Left lung (tissue), 14 donors: ENCODE data around the gene GMPPA. TPM values are rescaled to one million over a fixed set of nuclear protein-coding genes. Genes with fewer than 3 reads are reported as not detected.

Experiments
- ATAC-seq: fragments of 200-7000 bp; cut with Tn5 transposase; one replicate; pipeline ENCODE4 v1.9.1; 2020; ENCODE audit warnings: moderate library complexity
- DNase-seq, 4 donors: peaks; one replicate each; pipeline ENCODE4 v3.0.0-alpha.2; 2013 to 2020
- H3K27ac ChIP-seq, 2 donors: fragments of 200-600 bp; sonication (generic) in 1 of 2; one replicate each; pipeline versions ENCODE4 v1.5.0 to v1.8.0; 2020 to 2021
- H3K27me3 ChIP-seq, 2 donors: fragments of 200-600 bp; sonication (generic) in 1 of 2; one replicate each; pipeline versions ENCODE4 v1.5.0 to v1.8.0; 2020 to 2021
- H3K36me3 ChIP-seq, 2 donors: fragments of 200-600 bp; sonication (generic) in 1 of 2; one replicate each; pipeline versions ENCODE4 v1.5.0 to v1.8.0; 2020 to 2021
- H3K4me1 ChIP-seq, 2 donors: fragments of 200-600 bp; one replicate each; pipeline ENCODE4 v1.8.0; 2021
- H3K4me3 ChIP-seq, 2 donors: fragments of 200-600 bp; sonication (generic) in 1 of 2; one replicate each; pipeline versions ENCODE4 v1.5.0 to v1.8.0; 2020 to 2021; ENCODE audit warnings: mild to moderate bottlenecking in 1 of 2
- H3K9me3 ChIP-seq, 2 donors: fragments of 200-600 bp; sonication (generic) in 1 of 2; one replicate each; pipeline versions ENCODE4 v1.5.0 to v1.8.0; 2020 to 2021
- intact Hi-C, 2 donors: fragments of 100-400 bp; cut with DNase I; formaldehyde crosslinking; loops; one replicate each; pipeline versions ENCODE4 v1.11.2 to v1.14.2; 2022
- long read RNA-seq, 12 donors: library from polyadenylated mRNA in 2 of 12; unstranded in 2 of 12; transcript quantifications; one replicate each; pipeline ENCODE4 v2.0.0 and lab custom pipeline, GENCODE V29; 2019 to 2026
- polyA plus RNA-seq, 6 donors: library from polyadenylated mRNA; unstranded; fragments of 120-200 nt; gene quantifications; one replicate each; pipeline ENCODE4 v1.2.1, GENCODE V29; 2013; ENCODE audit not compliant: insufficient read length in 6 of 6
- total RNA-seq, 2 donors: library from RNA; stranded (reverse); fragmentation: NEBNext Ultra II Directional; extraction: Animal tissue kit (Norgen Biotek cat#: 25700); gene quantifications; one replicate each; pipeline ENCODE4 v1.2.1, GENCODE V29; 2021
- TF ChIP-seq, protein P1 (sequence below), 2 donors: fragments of 200-600 bp; sonication (generic) in 1 of 2; IDR thresholded peaks; one replicate each; pipeline versions ENCODE4 v1.5.0 to v1.8.0; 2021; ENCODE audit warnings: antibody characterized with exemption in 2 of 2
- donor health status: DM: no; HTN: yes; CAD: no.
- donor health status: DM: no; HTN: no; CAD: no.

The GMPPA gene
- 10 to 100 TPM; 43.7 to 50.1 TPM for total RNA-seq
- 10 to 100 TPM; 20.6 to 34.7 (median 24.0) TPM for polyA plus RNA-seq
- long read RNA-seq, donor 1, partial matches to known transcripts, result 5 of 8 reads
- long read RNA-seq, donor 1, other reads (novel, unspliced or antisense), result 0 of 8 reads
- long read RNA-seq, donor 2, transcript GMPPA-201 (13 exons, 1,544 nt), result major isoform, 5 of 6 reads
- long read RNA-seq, donor 2, partial matches to known transcripts, result 0 of 6 reads
- long read RNA-seq, donor 2, other reads (novel, unspliced or antisense), result 0 of 6 reads
- long read RNA-seq, donor 3, partial matches to known transcripts, result 0 of 6 reads
- long read RNA-seq, donor 3, other reads (novel, unspliced or antisense), result 0 of 6 reads
- long read RNA-seq, donor 4, transcript GMPPA-201 (13 exons, 1,544 nt), result major isoform, 10 of 20 reads
- long read RNA-seq, donor 4, partial matches to known transcripts, result 2 of 20 reads
- long read RNA-seq, donor 4, other reads (novel, unspliced or antisense), result 4 of 20 reads
- long read RNA-seq, donor 5, partial matches to known transcripts, result 0 of 9 reads
- long read RNA-seq, donor 5, other reads (novel, unspliced or antisense), result 0 of 9 reads
- long read RNA-seq, donor 6, partial matches to known transcripts, result 0 of 5 reads
- long read RNA-seq, donor 6, other reads (novel, unspliced or antisense), result 0 of 5 reads
- long read RNA-seq, donor 7, partial matches to known transcripts, result 0 of 4 reads
- long read RNA-seq, donor 7, other reads (novel, unspliced or antisense), result 0 of 4 reads
- long read RNA-seq, donor 8, partial matches to known transcripts, result 0 of 5 reads
- long read RNA-seq, donor 8, other reads (novel, unspliced or antisense), result 0 of 5 reads
- long read RNA-seq, donor 9, result 0 reads
- long read RNA-seq, donor 10, transcript GMPPA-204 (13 exons, 1,501 nt), result minor isoform, 9 of 40 reads
- long read RNA-seq, donor 10, transcript GMPPA-201 (13 exons, 1,544 nt), result major isoform, 19 of 40 reads
- long read RNA-seq, donor 10, partial matches to known transcripts, result 6 of 40 reads
- long read RNA-seq, donor 10, other reads (novel, unspliced or antisense), result 5 of 40 reads
- long read RNA-seq, donor 11, partial matches to known transcripts, result 0 of 2 reads
- long read RNA-seq, donor 11, other reads (novel, unspliced or antisense), result 0 of 2 reads
- long read RNA-seq, donor 12, partial matches to known transcripts, result 0 of 5 reads
- long read RNA-seq, donor 12, other reads (novel, unspliced or antisense), result 0 of 5 reads

DNA sequence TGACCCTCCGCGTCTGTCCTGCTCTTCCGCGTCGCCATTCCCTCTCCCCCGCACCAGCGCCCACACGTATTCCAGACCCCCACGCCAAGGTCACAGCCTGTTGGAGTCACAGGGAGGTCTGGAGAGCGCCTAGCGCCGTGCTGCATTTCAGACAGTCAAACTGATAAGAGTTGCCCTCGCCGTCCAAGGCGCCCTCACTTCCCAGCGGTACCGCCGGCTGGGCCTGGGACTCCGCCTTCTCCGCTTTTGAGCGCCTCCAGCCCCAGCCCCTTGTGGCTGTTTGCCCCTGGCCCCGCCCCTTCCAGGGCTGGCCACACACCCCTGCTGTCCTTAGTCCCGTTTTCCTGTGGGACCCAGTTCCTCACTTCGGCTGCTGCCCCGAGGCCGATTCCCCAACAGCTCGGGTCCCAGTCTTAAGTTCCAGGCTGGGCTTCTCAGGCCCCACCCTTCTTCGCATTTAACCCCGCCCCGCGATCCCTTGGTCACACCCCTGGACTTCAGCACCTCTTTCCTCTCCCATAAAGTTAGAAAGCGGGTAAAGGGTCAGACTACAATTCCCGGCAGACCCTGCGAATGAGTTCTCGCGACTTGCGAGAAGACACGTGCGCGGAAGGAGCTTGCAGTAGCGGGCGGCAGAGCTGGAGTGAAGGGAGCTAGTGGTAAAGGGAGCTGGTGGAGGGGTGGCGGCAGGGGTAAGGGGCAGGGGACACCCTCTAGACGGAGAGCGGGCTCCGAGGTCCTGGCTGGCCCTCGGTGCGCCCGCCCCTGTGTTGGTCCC, at the start of gene GMPPA:
Gene GMPPA (plus strand): TSS at position 612 of the 778 bp plus-strand sequence. CDS start 1,085 bp downstream, outside the sequence.
- DNase-seq, result peak; percentile 97 to 98 (median 97)
- peak; percentile 93 for ATAC-seq
- TF ChIP-seq, protein P1, sequence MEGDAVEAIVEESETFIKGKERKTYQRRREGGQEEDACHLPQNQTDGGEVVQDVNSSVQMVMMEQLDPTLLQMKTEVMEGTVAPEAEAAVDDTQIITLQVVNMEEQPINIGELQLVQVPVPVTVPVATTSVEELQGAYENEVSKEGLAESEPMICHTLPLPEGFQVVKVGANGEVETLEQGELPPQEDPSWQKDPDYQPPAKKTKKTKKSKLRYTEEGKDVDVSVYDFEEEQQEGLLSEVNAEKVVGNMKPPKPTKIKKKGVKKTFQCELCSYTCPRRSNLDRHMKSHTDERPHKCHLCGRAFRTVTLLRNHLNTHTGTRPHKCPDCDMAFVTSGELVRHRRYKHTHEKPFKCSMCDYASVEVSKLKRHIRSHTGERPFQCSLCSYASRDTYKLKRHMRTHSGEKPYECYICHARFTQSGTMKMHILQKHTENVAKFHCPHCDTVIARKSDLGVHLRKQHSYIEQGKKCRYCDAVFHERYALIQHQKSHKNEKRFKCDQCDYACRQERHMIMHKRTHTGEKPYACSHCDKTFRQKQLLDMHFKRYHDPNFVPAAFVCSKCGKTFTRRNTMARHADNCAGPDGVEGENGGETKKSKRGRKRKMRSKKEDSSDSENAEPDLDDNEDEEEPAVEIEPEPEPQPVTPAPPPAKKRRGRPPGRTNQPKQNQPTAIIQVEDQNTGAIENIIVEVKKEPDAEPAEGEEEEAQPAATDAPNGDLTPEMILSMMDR (IDR thresholded peaks at IDR 0.05), result no peak
- H3K27ac ChIP-seq, result peak within 1 kb of the TSS; percentile 91 to 93
- H3K9me3 ChIP-seq, result no peaks in the 10 kb centered on the region
- H3K27me3 ChIP-seq, result peaks cover 23 to 44% of the 10 kb centered on the region in 2 donors
- H3K4me1 ChIP-seq, result peaks cover 11 to 30% of the 10 kb centered on the region in 2 donors
- H3K36me3 ChIP-seq, result peaks cover 0 to 23% of the 10 kb centered on the region in 2 donors
- intact Hi-C loops, result no loop called here
- H3K4me3 ChIP-seq, result peak within 1 kb of the TSS; percentile 74 to 79

GRCh38 chr2:219449609-219450008, 49.1 kb upstream of the GMPPA start:
- H3K36me3 ChIP-seq, result no peaks in the 10 kb centered on the region
- TF ChIP-seq, protein P1 (IDR thresholded peaks at IDR 0.05), result no peak
- H3K9me3 ChIP-seq, result no peaks in the 10 kb centered on the region
- H3K27ac ChIP-seq, result no peak overlapping the region
- no peaks in the 10 kb centered on the region for H3K4me1 ChIP-seq
- no peak overlapping the region for H3K4me3 ChIP-seq
- intact Hi-C loops, result no loop called here
- ATAC-seq (no peak), DNase-seq (no peak)
- H3K27me3 ChIP-seq, result peaks cover 19 to 97% of the 10 kb centered on the region in 2 donors

GRCh38 chr2:219451661-219452360, 46.9 kb upstream of the GMPPA start:
- intact Hi-C loops, result no loop called here
- ATAC-seq (no peak), DNase-seq (no peak)
- no peaks in the 10 kb centered on the region for H3K9me3 ChIP-seq
- H3K27me3 ChIP-seq, result peaks cover 19 to 75% of the 10 kb centered on the region in 2 donors
- H3K4me3 ChIP-seq, result no peak overlapping the region
- H3K27ac ChIP-seq, result no peak overlapping the region
- H3K36me3 ChIP-seq, result no peaks in the 10 kb centered on the region
- TF ChIP-seq, protein P1 (IDR thresholded peaks at IDR 0.05), result no peak
- no peaks in the 10 kb centered on the region for H3K4me1 ChIP-seq
